ENCODE results near the gene FSTL4.

The FSTL4 gene

DNA sequence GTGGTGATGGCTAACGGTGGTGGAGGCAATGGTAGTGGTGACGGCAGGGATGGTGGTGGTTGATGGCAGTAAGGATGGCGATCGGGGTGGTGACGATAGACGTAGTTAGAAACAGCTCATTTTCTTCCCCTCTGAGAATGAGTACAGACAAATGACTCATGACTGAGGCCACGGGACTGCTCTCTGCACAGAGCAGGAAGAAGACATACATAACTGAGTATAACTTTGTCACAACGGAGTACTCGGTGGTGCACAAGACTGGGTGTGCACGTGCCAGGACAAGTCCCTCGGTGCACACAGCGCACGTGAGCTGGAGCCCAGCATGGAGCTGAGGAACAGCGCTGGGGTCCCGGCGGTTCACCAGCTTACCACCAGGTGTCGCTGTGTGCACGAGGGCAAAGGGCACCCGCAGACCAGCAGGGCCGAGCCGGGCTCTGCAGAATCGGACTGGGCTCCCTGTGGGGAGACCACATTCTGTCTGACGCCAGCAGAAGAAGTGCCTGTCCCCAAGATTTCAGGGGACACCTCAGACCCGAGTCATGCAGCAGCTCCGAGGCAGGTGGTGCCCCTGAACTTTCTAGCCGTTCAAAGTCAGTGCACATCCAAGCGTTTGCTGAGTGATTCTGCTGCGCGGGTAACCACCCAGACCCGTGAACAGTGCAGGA is 188.6 kb downstream of the FSTL4 start:
- DNase-seq = no peak

DNA sequence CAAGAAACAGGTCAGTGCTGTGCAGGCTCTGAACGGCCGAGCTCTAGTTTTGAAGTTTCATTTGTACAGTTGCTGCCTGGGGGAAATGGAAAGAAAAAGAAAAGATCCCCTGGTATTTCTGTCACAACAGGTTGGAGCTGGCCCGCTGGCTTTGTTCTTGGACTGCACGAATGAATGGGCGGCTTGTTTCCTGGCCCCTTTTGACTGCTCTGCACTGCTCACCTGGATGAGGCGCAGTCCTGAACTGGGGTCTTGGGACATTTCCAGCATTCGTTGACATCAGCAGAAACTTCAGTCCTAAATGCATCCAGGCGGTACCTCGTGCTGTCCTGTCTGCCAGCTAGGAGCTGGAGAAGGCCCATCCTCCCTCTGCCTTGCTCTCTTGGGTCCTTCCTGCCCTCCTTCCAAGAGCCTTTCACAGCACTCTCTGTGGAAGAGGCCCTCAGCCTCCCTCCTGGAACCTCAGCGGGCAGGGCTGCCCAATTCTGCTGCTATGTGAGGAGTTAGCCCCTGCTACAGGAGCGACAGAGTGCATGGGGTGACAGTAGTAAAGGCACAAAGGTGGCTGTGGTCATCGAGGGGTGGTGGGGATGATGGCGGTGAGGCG is 189.2 kb downstream of the FSTL4 start:
- DNase-seq = no peak

DNA sequence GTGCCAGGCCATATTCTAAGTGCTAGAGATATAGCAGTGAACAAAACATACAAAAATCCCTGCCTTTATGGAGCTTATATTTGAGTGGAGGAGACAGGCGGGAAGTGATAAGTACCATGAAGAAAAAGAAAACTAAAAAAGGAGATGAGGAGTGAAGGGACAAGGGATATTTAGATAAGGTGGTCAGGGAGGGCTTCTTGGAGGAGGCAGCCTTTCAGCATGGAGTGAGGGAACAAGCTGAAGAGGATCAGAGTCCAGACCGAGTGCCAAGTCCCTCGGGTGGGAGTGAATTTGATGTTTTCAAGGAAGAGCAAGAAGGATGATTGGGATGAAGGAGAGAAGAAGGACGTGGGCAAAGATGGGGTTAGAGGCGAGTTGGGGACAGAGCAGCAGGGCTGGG is 190.5 kb downstream of the FSTL4 start:
- no peak for DNase-seq

DNA sequence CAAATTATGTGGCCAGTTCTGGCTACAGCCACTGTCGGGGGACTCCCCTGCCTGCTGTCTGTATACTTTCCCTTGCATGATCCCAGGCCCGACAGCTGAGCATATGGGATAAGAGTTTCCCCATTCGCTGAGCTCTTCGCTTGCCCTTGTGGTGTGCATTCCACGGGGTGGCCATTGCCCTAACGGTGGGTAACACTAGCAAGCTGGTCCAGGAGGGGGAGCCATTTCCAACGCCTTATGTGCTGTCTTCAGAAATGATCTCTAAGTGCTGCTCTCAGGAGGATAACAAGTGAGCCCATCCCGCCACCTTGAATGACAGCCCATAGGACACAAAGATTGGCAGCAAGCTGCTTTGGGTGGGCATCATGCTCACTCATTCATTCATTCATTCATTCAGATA is 190.9 kb downstream of the FSTL4 start:
- DNase-seq = no peak

DNA sequence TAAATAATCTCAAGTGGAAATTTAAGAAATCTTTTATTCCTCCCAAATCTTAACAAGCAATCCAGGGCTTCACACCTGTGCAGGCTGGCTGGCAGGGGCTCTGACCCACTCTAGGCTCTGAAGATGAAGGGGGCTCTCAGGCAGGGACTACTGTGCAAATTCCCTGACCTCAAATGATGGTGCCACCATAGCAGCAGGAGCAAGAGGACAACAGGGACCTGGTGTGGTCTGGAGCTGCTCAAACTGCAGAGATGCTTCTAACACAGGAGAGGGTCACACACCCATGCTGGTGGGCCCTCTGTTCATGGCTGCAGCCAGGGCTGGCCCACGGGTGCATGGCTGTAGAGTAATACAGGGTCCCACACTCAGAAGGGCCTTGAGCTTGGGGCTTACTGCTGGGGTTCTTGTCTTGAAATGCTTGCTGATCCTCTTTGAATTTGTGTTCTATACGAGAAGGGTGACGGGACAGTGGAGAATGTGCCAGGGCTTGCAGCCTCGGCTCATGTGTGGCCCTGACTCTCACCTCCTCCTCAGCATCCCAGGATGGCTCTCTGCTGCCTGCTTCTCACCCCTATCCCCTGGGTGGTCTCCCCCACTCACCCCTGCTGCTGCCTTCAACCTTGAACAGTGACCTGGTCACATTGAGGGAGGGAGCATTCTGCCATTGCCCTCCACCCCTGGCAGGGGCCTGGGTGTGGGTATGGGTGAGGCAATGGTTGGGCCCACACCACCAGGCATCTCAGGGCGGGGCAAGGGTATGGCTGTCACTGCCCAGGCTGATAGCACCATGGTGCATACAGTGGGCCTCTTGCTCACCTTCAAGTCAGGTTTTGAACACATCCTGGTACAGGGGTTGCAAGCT is 191.7 kb downstream of the FSTL4 start:
- DNase-seq = no peak

DNA sequence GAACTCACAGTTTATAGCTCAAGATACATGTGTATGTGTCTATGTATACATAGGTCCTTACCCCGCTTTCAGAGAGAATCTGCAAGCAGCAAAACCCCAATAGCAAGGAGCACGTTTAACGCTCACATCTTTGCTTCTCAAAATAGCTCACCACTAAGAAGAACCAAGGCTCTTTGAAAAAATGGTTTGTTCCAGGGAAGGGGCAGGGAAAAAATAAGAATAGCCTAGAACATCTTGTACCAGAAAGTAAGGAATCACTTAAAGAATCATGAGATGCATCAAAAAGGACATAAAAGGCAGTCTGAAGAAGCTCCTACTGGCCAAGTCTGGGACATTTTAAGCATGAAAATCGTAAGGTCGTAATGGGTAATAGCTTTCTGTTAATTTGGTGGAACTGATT is 196.4 kb downstream of the FSTL4 start:
- no peak for DNase-seq

DNA sequence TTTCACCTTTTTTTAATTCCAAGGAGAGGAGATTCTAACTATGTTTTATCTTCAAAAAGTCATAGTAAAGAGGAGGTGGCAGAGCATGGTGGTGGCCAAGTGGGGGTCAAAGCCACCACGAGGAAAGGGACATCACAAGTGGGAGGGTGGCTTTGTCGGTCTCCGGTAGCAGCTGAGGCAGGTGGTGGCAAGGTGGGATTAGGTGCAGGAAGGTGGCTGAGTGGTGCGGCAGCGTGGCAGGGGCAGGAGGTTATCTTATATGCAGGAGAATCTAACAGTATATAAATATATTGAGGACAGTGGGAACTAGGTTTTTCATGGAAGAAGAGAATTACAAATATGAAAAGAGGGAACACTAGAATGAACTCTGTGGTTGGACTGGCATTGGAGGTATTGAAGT is 196.8 kb downstream of the FSTL4 start:
- DNase-seq = no peak

DNA sequence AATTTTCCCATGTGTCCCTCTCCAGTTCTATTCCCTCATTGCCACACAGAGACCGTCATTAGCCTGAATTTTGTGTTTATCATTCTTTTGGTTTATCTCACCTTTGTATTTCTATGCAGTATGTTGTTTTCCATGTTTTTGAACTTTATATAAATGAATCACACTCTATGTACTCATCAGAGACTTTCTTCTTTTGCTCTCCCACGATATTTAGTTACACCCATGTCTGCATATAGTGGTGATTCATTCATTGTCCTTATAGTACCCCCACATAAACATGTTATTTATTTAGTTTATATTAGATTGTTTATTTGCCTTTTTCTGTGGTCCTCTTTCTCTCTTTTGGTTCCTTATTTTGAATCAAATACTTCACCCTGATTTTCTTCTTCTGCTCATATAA is 199.7 kb downstream of the FSTL4 start:
- no peak for DNase-seq

DNA sequence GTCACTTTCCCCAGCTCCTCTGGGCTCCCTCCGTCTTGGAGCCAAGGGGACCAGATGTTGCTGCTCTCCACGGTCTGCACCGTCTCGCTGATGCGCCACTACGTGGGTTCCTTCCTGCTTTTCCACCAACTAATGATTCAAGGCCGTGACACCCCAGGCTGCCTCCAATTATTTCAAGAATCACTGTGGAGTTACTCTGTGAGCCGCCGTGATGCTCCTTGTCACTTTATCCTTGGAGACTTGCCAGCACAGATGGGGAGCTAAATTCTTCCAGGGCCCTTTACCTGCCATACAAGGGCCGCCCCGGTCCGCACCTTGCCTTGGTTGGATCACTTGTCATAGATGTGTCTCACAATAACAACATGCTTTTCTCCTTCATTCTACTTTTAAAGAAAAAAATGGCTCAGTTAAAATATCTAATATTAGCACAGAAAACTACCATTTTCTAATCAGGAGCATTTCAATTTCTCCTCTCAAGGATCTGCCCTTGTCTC is 202.0 kb downstream of the FSTL4 start:
- no peak for DNase-seq

DNA sequence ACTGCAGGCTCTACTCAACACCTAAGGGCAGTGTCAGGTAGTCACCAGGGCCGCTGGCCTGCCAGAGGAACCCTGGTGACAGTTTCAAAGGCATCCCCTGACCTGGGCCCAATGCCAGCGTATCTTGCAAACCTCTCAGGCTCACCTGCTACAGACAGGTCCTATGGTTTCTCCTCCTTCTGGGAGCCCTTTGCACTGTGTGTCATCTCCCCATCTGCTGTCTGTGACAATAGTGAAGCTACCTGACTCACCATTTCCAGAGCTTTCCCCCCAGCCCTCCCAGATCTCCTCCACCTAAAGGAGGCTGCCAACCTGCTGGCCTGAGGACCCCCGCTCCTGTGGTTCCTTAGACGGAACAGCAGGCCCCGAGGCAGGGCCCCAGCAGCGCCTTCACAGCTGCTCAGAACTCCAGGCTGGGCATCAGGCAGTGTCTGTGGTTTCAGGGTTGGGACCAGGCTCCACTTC is 203.1 kb downstream of the FSTL4 start:
- DNase-seq = no peak

DNA sequence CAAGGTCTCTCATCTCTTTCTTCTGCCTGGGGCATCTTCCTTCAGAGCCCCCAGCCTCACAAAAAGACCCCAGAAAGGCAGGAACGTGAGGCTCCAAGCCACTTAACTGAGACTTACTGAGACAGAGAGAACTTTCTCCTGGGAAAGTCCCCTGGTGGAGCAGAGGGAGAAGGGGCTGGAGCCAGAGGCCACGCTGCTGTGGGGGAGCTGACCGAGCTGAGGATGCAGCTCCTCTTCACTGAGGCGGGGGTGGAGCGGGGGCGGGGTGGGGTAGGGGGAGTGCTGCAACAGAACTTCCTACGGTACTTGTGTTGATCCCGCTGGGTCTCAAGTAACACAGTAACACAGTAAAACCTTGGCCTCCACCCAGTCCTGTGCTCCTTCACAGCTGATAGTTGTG is 204.0 kb downstream of the FSTL4 start:
- DNase-seq = no peak

DNA sequence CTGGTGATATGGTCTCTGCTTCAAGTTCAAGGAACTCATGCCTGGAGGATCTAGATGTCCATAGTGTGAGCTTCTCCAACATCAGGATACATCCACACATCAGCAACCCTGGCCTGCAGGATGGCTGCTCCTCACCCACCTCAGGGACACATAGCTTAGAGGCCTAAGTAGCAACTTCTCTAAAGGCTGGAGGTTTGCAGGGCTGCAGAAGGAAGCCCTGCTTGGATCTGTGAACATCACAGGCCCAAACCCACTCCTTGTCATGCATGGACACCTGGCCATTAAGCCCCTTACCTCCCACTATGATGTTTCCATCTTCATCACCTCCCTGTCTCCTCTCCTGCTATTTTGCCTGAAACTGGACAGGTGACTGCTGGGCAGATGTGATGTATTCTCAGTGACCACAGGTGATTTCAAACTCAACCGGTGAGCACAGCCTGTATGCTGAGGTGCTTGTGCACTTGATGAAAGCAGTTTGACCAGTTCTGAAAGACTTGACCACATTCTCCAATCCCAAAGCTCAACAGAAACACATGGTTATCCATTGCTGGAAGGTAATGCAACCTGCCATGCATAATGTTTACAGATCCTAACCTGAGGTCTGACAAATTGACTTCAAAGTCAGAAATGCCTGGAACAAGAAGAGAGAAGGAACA is 205.2 kb downstream of the FSTL4 start:
- no peak for DNase-seq

DNA sequence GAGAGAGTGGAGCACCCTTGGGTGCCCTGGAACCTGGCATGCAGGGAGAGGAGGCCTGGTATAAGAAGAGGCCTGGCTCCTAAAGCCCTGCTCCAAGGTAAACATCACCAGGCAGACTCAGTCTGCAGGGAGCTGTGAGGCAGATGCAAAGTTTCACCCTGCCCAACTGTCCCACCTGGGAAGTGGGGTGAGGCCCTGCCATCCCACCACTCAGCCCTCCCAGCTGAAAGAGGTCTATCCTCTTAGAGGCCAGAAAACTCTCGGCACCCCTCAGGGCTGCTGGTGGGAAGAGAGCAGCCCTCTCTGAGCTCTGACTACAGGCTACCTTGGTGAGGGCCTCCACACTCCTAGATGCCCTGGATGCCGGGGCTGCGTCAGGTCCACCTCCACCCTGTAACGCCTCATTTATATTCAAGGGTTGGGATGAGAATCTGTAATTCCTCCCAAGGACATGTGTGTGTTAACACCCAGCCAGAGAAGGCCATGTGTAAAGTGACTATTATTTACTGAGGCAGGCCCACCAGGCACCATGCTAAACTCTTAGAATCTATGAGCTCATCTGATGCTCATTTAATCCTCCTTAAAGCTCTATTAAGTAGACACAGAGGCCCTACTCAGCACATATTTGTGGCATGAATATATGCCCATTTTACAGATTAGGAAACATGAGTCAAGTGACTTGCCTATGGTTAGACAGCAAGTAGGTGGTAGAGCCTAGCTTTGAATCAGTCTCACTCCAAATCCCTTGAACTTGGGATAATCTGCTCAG is 205.9 kb downstream of the FSTL4 start:
- DNase-seq = no peak

DNA sequence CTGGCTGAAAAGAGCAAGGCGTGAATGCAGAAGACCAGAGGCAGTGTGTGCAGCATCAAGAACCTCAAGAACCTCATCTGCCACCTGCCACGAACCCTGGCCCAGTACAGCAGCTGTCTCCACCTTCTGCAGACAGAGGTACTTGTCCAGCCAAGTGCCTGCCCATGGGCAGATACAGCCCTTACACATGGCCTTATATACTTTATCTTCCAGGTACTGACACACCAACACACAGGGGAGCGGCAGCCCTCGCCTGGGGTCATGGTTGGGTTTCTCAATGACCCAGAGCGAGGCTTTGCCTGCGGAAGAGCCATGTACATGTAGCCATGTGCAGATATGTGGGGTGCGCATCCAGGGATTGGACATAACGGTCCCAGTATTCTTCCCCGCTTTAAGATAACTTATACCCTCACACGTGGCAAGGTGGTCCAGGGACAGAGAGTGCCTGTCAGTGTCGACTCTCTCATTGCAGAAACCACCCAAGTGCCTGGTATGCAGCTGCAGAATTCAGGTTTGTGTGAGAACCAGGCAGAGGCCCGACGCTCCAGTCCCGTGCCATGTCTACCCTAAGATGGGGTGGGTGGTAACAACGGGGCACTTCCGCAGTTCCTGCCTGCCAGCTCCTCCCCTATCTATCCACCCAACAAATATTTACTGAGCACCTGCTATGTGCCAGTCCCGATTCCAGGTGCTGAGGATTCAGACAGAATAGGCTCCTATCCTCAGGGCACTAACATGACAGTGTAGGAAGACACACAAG is 206.9 kb downstream of the FSTL4 start:
- no peak for DNase-seq

DNA sequence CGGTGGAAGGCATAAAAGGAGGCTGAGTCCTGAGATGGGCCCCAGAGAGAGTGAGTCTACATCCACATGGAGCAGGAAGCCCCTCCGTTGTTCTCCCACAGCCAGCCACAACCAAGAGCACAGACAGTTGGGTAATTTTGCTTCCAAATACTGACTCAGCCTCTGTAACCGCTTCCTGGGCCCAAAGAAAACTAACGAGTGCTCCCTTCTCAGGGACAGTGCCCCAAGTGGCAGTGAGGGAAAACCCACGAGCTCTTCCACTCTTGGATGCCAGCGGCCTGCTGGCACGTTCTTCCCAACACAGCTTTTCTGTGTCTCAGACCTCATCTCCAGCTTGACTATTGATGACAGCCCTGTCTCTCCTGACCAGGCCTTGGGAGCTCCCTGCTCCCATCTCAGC is 207.6 kb downstream of the FSTL4 start:
- no peak for DNase-seq

DNA sequence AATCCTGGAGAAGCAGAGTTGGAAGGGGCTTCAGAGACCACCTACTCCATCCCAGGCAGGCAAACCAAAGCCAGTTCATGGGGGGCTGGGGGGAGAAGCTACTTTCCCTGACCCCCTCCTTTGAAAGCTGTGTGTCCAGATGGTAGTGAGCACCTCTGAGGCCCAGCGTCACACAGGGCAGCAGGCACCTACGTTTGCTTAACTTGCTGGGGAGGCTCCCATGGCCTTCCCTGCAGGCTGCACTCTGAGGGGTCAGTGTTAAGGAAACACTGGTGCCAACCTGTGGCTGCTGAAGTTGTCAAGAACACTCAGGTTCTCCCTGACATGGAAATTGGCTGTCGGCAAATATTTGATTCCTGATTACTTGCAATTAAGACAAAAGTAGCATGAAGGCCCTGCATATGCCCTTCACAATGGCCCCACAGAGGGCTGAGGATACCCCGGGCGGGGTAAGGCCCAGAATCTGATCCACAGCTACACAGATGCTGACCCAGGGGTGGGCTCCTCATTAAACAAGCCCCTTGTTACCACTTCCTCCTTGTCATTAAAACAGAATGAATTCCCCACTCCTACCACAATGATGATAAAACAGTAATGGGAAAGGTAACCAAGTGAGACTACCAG is 208.5 kb downstream of the FSTL4 start:
- DNase-seq = no peak

DNA sequence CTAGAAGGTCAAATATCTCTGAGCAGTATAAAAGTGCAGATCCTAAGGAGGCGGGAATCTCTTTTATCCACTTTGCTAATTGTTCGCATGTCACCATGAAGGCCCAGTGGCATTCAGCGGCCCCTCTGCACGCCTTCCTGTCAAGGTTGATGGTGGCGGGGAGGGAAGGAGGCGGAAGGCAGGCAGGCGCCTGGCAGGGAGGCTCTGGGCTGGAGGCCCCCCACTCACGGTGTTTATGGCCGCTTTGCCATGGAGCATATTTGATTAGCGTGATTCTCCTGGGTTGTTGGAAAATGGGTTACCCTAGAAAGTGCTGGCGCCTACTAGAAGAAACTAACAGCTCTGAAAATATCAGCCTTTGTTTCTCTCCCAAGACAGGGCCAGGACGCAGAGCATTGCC is 209.6 kb downstream of the FSTL4 start:
- DNase-seq = no peak

DNA sequence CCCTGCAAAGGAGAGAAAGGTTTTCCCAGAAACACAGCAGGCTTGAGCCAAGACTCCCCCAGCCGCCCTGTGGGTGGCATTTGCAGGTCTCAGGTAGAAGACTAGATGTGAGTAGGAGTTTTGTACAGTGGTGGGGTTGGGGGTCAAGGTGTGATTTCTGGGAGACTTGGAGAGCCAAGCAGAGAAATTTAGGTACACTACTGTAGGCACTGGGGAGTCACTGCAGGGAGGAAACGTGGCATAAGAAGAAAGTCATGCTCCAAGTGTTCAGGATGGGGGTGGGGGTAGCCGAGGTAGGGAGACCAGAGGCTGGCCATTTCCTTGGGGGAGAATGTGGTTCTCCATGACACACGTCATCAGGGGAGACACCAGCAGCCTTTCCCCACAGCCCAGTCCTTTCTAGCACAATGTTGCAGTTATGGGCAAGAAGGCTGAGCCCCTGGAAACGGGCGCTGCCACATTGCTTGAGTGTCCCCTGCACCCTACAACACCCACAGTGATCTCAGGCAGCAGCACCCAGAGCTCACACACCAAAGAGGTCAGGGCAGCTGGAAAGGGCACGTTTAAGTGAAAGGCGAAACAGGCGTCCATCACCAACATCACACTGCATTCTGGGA is 210.5 kb downstream of the FSTL4 start:
- DNase-seq = no peak

DNA sequence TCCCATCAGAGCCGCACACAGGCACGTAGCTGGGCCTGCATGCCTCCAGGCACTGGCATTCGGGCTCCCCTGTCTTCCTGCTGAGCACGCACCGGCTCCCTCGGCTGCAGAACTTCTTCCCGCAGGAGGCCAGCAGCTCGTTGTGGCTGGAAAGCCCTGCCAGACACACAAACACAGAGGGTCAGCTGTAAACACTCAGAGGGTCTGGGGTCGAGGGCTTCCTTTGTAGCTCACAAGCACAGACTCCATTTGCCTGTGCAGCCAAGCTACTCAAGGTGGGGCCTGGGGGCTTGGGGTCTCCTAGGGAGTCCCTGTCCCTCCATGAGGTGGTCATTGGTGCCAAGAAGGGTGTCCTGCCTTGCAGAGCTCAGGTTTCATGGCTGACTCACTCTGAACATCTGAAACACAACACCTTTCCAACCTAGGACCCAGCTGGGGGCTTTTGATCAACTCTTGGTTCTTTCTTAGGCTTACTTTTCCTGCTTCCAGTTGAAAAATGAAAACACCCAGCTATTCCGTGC is 211.4 kb downstream of the FSTL4 start:
- no peak for DNase-seq

DNA sequence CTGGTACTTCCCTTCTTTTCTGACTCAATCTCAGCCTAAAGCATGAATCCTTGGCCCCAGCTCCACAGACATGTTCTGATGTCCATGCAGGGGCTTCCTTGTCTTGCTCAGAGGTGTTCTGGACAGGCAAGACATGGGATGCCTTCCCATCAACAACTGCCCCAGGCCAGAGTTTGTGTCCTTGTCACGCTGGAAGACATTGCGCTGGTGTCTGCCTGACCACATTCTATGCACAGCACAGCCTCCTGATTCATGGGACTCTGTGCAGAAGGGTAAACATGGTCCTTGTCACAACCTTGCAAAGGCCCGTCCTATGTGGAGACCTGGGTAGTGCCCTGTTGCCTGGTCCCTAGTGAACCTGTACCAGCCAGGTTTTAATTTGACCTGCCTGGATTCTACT is 212.2 kb downstream of the FSTL4 start:
- DNase-seq = no peak

All from activated gamma-delta T cell (primary cell).